Vagina (tissue), 2 donors: ENCODE measurements around the gene DIAPH3. TPM values are rescaled to one million over a fixed set of nuclear protein-coding genes. Genes with fewer than 3 reads are reported as not detected.

Source experiments
- DNase-seq, 2 donors: peaks; one replicate each; pipeline ENCODE4 v3.0.0-alpha.2; 2017; ENCODE audit errors: extremely low spot score in 2 of 2
- H3K27ac ChIP-seq: fragments of 200-600 bp; sonication (generic); one replicate; pipeline ENCODE4 v1.5.1; 2019
- H3K27me3 ChIP-seq: fragments of 200-600 bp; sonication (generic); one replicate; pipeline ENCODE4 v1.5.1; 2019
- H3K36me3 ChIP-seq, 2 donors: fragments of 200-600 bp; sonication (generic); one replicate each; pipeline ENCODE4 v1.5.1; 2017 to 2019
- H3K4me1 ChIP-seq: fragments of 200-600 bp; sonication (generic); one replicate; pipeline ENCODE4 v1.5.1; 2019
- H3K4me3 ChIP-seq, 2 donors: fragments of 200-600 bp; sonication (generic); 1 replicate in 1 of 2; 2 replicates in 1 of 2; pipeline ENCODE4 v1.5.1; 2016 to 2019
- H3K9me3 ChIP-seq: fragments of 200-600 bp; sonication (generic); one replicate; pipeline ENCODE4 v1.5.1; 2019
- POLR2A ChIP-seq, 2 donors: fragments of 450-650 bp; IDR thresholded peaks; one replicate each; pipeline ENCODE4 v1.6.1; 2017; ENCODE audit warnings: antibody characterized with exemption in 2 of 2, mild to moderate bottlenecking in 2 of 2, moderate library complexity in 2 of 2
- POLR2AphosphoS5 ChIP-seq, 2 donors: sonication (generic); formaldehyde crosslinking; IDR thresholded peaks; one replicate each; pipeline ENCODE4 v1.9.0; 2017; ENCODE audit warnings: antibody characterized with exemption in 2 of 2, mild to moderate bottlenecking in 2 of 2, low read depth in 1 of 2; ENCODE audit not compliant: insufficient read depth in 1 of 2
- intact Hi-C: fragments of 100-400 bp; cut with DNase I; formaldehyde crosslinking; loops from one replicate; pipeline ENCODE4 v1.15.1; 2023
- small RNA-seq: library from RNA; depleted of rRNA; stranded (forward); fragments of <200 nt; gene quantifications from one replicate; pipeline ENCODE3, GENCODE V24; 2016
- total RNA-seq: library from RNA; depleted of rRNA; stranded (reverse); fragments of >200 nt; gene quantifications from one replicate; pipeline ENCODE4 v1.2.3, GENCODE V29; 2016
- TF ChIP-seq, protein P1 (sequence below), 3 experiments: fragments of 450-650 bp in 2 of 3; fragments of 200-600 bp in 1 of 3; sonication (generic) in 1 of 3; IDR thresholded peaks; one replicate each; pipeline ENCODE4 v1.5.1; 2017 to 2019; ENCODE audit warnings: antibody characterized with exemption in 3 of 3, mild to moderate bottlenecking in 2 of 3, moderate library complexity in 2 of 3

The DIAPH3 gene
- total RNA-seq, 1 donor from 2014 or later: 1.2 TPM

DNA sequence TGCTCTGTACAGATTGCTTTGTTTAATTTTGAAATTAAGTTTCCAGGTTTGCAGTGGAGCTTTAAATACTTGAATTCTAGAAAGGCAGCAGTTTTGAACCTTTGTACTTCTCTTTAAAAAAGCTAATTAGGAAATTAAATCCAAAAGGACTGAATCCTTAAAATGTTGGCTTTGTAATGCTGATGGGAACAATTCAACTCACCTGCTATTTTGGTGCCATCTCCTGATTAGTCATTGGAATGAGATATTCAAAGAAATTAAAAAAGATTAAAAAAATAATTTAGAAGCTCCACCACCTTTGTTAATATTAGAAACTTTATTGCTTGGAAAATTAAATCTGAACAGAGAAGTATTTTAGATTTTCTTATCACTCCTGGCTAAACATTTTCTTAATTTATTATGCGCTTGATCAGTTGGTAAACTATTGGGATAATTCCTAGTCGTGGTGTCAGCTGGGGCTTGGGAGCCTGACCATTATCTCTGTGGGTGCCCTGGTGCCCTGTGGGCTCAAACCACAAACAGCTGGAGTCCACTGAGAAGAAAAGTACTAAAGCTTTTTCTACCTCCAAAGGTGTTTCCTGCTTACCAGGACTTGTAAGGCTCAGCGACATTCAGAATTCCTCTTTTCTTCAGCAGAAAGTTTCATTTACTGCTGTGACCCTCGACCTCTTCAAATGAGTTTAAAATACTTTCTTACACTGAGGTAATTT, 540.4 kb downstream of the DIAPH3 start:
- Histone ChIP-seq H3K27ac (no peak overlapping the region), H3K9me3 (no peaks in the 10 kb centered on the region), H3K4me1 (no peaks in the 10 kb centered on the region), H3K36me3 (no peaks in the 10 kb centered on the region), H3K27me3 (no peaks in the 10 kb centered on the region), H3K4me3 (no peak overlapping the region)
- intact Hi-C loops: no loop called here
- TF ChIP-seq, protein P1, sequence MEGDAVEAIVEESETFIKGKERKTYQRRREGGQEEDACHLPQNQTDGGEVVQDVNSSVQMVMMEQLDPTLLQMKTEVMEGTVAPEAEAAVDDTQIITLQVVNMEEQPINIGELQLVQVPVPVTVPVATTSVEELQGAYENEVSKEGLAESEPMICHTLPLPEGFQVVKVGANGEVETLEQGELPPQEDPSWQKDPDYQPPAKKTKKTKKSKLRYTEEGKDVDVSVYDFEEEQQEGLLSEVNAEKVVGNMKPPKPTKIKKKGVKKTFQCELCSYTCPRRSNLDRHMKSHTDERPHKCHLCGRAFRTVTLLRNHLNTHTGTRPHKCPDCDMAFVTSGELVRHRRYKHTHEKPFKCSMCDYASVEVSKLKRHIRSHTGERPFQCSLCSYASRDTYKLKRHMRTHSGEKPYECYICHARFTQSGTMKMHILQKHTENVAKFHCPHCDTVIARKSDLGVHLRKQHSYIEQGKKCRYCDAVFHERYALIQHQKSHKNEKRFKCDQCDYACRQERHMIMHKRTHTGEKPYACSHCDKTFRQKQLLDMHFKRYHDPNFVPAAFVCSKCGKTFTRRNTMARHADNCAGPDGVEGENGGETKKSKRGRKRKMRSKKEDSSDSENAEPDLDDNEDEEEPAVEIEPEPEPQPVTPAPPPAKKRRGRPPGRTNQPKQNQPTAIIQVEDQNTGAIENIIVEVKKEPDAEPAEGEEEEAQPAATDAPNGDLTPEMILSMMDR (IDR thresholded peaks at IDR 0.05): no peak
- TF ChIP-seq POLR2AphosphoS5 (IDR thresholded peaks at IDR 0.05; ENCODE audit: insufficient read depth in 1 of 2, low read depth in 1 of 2): no peak
- TF ChIP-seq POLR2A (IDR thresholded peaks at IDR 0.05): no peak
- DNase-seq: no peak

DNA sequence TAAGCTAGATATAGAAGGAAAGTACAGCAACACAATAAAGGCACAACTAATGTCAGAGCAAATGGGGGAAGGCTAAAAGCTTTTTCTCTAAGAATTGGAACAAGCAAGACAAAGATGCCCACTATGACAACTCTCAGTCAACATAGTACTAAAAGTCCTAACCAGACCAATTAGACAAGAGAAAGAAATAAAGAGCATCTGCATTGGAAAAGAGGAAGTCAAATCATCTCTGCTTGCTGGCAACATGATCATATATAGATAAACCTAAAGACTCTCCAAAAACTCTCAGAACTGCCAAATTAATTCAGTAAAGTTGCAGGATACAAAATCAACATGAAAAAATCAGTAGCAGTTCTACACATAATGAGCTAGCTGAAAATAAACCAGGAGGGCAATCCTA, 542.0 kb downstream of the DIAPH3 start:
- Histone ChIP-seq H3K4me1 (no peaks in the 10 kb centered on the region), H3K27ac (no peak overlapping the region), H3K9me3 (no peaks in the 10 kb centered on the region), H3K4me3 (no peak overlapping the region), H3K27me3 (no peaks in the 10 kb centered on the region), H3K36me3 (no peaks in the 10 kb centered on the region)
- intact Hi-C loops: no loop called here
- no peak for DNase-seq
- TF ChIP-seq, protein P1 (IDR thresholded peaks at IDR 0.05): no peak
- TF ChIP-seq POLR2AphosphoS5 (IDR thresholded peaks at IDR 0.05; ENCODE audit: insufficient read depth in 1 of 2, low read depth in 1 of 2) (no peak), POLR2A (IDR thresholded peaks at IDR 0.05) (no peak)

Small RNA genes lying within 50 kb of the gene (small RNA-seq; reads per million reads assigned to genes)
- not detected for gene RN7SL375P
- gene RNY4P28: not detected

Other genes starting within 250 kb of the DIAPH3 start
- 24.6 TPM for gene TDRD3, start 233.3 kb upstream of the DIAPH3 start, total RNA-seq